ENCODE results near the gene TCOF1.

- no peak for TF ChIP-seq CTCF (IDR thresholded peaks at IDR 0.05)
- TF ChIP-seq POLR2A (IDR thresholded peaks at IDR 0.05), result no peak
These were observed 91.5 kb downstream of the TCOF1 start for GRCh38 chr5:150448952-150449516.
